HG03442 (cell line): ENCODE results near the gene CYP2E1.
"Not testable (repeated sequence)": the region's sequence is repeated elsewhere in the genome, so short reads cannot be mapped to it uniquely, and the experiment has no call there.

Experiments
- ATAC-seq: cut with Tn5 transposase; IDR thresholded peaks from one replicate; pipeline ENCODE4 v1.9.1; 2021; ENCODE audit warnings: mild to moderate bottlenecking, moderate library complexity; ENCODE audit not compliant: unreplicated experiment

CYP2E1 gene

DNA sequence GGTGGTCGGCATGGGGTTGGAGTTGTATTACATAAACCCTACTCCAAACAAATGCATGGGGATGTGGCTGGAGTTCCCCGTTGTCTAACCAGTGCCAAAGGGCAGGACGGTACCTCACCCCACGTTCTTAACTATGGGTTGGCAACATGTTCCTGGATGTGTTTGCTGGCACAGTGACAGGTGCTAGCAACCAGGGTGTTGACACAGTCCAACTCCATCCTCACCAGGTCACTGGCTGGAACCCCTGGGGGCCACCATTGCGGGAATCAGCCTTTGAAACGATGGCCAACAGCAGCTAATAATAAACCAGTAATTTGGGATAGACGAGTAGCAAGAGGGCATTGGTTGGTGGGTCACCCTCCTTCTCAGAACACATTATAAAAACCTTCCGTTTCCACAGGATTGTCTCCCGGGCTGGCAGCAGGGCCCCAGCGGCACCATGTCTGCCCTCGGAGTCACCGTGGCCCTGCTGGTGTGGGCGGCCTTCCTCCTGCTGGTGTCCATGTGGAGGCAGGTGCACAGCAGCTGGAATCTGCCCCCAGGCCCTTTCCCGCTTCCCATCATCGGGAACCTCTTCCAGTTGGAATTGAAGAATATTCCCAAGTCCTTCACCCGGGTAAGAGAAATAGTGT lies at the start of gene CYP2E1:
TSS of gene CYP2E1 (plus strand) at position 407 of the 632 bp plus-strand sequence. CDS start at position 440, 33 bp downstream.
- no peak for ATAC-seq

DNA sequence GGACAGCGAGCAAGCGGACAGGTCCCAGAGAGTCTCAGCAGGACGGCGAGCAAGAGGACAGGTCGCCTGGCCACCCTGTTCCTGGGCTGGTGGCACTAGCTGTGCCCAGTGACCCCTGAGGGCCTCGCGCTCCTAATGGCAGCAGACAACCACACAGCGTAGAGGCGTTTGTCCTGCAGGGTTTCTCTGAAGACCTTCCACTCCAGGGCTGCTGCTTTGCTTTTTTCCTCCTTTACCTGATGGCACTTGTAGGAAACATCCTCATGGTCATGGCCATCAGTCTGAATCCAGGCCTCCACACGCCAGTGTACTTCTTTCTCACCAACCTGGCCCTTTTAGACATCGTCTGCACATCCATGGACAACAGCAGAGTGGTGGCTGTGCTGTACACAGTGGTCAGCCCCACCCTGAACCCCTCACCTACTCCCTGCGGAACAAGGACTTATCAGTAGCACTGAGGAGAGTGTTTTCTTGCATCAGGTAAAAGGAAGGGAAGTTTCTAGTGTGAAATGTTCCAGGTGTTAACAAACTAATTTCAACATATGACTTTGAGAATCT lies 46.0 kb upstream of the CYP2E1 start:
- no peak for ATAC-seq

DNA sequence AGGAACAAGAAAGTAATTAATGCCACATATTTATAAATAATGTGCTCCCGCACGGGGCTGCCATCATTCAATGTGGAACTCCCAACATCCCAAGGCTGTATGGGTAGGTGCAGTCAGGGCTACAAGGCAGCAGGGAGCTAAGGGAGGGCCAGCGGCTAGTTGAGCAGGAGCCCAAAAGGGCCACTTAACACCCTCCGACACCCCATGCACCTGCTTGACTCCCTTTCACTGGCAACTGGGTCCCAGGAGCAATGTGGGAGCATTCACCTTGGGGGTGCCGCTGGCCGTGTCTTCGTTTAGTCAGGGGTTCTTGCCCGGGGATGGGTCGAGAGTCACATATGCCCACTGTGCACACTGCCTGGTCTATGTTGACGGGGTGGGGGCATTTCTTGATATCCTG lies 45.5 kb upstream of the CYP2E1 start:
- ATAC-seq, result no peak

DNA sequence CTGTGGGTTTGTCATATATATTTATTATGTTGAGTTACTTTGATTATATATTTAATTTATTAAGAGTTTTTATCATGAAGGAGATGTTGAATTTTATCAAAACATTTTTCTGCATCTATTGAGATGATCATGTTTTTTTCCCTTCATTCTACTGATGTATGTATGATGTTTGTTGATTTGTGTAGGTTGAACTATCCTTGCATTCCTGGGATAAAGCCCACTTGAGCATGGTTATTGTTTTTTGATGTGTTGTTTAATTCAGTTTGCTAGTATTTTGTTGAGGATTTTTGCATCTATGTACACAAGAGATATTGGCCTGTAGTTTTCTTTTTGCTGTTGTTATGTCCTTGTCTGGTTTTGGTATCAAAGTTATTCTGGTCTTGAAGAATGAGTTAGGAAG lies 42.3 kb upstream of the CYP2E1 start:
- ATAC-seq, result no peak

DNA sequence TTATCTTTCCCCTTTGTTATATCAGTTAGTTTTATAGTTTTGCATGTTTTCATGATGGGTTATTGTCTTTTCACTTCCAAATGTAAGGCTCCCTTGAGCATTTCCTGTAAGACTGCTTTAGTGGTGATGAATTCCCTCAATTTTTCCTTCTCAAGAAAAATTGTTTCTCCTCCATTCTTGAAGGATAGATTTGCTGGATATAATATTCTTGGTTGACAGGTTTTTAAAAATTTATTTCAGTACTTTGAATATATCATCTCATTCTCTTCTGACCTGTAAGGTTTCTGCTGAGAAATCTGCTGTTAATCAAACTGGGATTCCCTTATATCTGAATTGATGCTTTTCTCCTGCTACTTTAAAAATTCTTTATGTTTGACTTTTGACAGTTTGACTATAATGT lies 40.1 kb upstream of the CYP2E1 start:
- no peak for ATAC-seq

GRCh38 chr10:133488354-133488753 lies 38.8 kb upstream of the CYP2E1 start:
- ATAC-seq, result no peak

DNA sequence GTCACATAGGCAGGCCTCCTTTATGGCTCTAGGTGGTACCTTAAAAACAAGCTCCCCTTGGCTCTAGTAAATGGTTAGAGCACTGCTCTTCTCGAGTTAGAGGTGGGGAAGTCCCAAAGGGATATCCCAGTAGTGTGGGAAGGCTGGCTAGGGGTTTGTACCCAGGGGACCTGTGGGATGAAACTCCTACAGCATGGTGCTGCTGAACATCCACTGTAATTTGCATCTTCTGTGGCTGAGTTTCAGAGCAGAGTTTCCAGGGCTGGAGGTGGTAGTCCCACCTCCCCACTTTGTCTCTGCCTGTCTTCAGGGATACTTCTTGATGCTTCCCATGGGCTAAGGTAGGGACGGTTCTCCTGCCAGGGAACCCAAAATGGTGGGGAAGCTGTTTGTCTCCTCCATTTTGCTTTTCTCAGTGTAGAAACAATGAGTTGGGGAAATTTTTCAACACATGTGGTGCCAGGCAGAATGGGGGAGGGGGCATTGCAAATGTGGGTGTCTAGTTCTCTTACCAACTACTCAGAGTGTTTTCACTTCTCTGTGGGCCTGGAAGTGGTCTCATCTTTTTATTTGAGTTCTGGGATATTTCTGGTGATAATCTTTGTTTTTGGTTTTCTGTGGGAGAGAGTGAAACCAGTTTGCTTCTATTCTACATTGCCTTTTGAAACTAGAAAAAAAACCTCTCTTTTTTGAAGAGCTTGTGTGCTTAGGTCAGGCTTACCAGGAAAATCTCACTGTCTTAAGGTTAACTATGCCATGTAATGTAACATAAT lies 37.2 kb upstream of the CYP2E1 start:
- ATAC-seq, result peak; percentile 64

DNA sequence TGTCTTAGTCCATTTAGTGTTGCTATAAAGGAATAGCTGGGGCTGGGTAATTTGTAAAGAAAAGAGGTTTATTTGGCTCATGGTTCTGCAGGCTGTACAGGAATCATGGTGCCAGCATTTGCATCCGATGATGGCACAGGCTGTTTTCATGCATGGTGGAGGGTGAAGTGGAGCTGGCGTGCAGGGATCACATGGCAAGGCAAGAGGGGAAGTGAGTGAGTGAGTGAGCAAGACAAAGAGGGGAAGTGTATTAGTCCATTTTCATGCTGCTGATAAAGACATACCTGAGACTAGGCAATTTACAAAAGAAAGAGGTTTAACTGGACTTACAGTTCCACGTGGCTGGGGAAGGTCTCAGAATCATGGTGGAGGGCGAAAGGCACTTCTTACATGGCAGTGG lies 33.6 kb upstream of the CYP2E1 start:
- not testable (repeated sequence) for ATAC-seq

DNA sequence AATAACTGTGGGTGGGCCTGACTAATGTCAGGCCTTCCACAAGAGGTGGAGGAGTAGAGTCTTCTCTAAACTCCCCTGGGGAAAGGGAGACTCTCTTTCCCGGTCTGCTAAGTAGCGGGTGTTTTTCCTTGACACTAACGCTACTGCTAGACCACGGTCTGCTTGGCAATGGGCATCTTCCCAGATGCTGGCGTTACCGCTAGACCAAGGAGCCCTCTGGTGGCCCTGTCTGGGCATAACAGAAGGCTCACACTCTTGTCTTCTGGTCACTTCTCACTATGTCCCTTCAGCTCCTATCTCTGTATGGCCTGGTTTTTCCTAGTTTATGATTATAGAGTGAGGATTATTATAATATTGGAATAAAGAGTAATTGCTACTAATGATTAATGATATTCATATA lies 29.8 kb upstream of the CYP2E1 start:
- ATAC-seq, result not testable (repeated sequence)

- ATAC-seq, result not testable (repeated sequence)
These were observed 28.0 kb upstream of the CYP2E1 start for GRCh38 chr10:133499176-133499575.

- not testable (repeated sequence) for ATAC-seq
These were observed 26.3 kb upstream of the CYP2E1 start for GRCh38 chr10:133500897-133501296.

- ATAC-seq, result no peak
These were observed 17.5 kb upstream of the CYP2E1 start for GRCh38 chr10:133509700-133510099.

GRCh38 chr10:133511408-133511807 lies 15.8 kb upstream of the CYP2E1 start:
- ATAC-seq, result no peak

- ATAC-seq, result no peak
These were observed 15.1 kb upstream of the CYP2E1 start for GRCh38 chr10:133511907-133512528.

DNA sequence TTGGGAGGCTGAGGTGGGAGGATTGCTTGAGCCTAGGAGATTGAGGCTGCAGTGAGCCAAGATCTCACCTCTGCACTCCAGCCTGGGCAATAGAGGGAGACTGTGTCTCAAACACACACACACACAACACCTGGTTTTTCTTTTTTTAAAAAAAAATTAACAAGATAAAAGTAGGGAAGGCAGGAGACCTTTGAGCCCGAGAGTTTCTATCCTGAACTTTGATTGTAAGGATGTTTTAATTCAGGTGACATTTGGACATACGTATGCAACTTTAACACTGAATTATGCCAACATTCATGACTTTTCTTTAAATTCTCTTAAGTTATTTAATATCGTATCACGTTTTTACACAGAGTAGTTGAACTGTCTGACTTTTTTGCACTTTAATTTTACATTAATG lies 11.7 kb upstream of the CYP2E1 start:
- ATAC-seq, result no peak

DNA sequence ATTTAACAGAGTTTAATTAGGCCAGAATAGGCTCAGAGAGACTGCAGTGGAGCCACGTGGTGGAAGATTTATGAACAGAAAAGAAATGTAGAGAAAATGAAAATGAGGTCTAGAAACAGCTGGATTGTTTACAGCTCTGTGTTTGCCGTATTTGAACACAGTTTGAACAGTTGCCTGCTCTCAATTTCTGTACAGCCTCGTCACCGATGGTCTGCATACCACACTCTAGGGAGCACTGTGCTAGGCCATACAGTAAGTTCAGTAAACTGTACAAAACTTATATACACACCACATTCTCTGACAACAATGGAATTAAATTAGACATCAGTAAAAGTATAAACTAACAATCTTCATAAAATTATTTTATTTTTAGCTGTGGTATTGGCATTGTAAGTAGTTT lies 11.1 kb upstream of the CYP2E1 start:
- no peak for ATAC-seq

- not testable (repeated sequence) for ATAC-seq
These were observed 8.6 kb upstream of the CYP2E1 start for GRCh38 chr10:133518517-133518916.

GRCh38 chr10:133520193-133520738 lies 6.9 kb upstream of the CYP2E1 start:
- ATAC-seq, result peak; percentile 97

GRCh38 chr10:133523631-133524203 lies 3.4 kb upstream of the CYP2E1 start:
- ATAC-seq, result no peak

DNA sequence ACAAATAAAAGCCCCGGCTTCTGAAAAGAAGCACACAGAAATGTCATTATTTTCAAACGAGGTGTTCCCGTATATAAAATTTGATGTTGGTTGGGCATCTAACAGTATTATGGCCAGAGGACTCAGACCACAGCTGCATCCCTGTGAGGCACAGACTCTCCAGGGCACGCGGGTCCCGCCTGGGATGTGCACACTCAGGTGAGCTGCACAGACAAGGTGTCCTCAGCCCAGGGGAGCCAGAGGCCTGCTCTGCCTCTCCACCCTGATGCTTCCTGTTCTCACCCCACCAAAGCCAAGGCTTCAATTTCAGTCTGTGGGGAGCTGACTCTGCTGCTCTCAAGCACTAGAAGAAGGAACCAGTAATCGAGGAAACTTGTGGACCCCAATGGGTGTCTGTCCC lies 1.7 kb upstream of the CYP2E1 start:
- ATAC-seq, result no peak

DNA sequence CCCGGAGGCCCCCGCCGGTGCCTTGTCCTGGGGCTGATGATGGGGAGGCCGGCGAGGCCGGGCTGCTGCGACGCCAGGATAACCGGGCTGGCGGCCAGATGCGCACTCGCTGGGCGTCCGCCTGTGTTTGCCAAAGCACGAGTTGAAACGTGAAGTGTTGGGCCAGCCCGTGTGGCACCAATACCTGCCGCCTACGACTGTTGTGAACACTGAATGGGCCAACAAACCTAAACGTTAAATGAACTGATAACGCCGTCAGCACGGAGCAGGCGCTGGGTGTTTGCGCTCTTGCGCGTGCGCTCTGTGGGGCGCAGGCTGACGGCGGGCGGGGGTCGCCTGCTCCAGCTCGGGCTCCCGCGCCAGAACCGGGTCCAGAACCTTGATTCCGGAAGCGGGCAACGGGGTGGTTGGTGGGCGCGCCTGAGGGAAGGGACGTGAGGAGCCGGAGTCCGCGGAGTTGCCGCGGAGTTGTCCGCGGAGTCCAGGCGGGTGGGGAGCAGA lies 658 bp downstream of the CYP2E1 start:
- no peak for ATAC-seq
